Stimulated activated CD8-positive, alpha-beta memory T cell treated with anti-CD3 and anti-CD28 coated beads, Interleukin-12 subunit alpha, Interleukin-12 subunit beta, amount 100 ng/mL, for 1 hour (primary cell): ENCODE measurements around the gene PLAAT3.
"Not testable (repeated sequence)": the region's sequence is repeated elsewhere in the genome, so short reads cannot be mapped to it uniquely, and the experiment has no call there.

Source experiments
- DNase-seq: peaks from one replicate; pipeline ENCODE4 v3.0.0-alpha.2; 2020; ENCODE audit warnings: low read depth

The PLAAT3 gene

DNA sequence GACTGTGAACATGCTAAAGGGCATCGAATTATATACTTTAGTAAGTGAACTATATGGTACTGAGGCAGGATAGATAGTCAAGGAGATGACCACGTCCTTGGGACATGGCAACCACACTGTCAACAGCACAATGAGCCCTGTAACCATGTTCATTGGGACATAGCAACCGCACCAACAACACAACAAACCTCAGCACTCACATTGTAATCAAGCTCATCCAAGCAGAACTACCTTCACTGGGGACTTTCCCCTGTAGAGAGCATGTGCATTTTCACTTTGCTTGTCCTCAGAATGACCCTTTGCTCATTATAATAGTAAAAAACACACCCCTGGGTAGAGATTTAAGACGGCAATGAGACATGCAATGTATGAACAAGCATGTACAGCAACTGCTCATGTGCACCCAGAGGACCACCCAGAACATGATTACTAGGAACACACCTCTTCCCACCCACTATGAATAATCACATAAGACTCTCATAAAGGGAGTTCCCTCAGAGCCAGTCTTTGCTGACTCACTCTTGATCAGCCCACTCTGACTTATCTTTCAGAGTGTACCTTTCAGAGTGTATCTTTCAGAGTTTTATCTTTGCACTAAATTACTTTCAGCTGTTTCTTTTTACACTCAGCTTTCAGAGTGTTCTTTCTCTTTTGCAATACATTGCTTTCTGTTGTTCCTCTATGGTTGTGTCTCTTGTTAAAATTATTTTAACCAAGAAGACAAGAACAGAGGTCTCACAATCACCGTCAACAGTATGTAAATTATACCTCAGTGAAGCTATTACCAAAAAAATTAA, 47.0 kb downstream of the PLAAT3 start:
- DNase-seq: peak; percentile 46

DNA sequence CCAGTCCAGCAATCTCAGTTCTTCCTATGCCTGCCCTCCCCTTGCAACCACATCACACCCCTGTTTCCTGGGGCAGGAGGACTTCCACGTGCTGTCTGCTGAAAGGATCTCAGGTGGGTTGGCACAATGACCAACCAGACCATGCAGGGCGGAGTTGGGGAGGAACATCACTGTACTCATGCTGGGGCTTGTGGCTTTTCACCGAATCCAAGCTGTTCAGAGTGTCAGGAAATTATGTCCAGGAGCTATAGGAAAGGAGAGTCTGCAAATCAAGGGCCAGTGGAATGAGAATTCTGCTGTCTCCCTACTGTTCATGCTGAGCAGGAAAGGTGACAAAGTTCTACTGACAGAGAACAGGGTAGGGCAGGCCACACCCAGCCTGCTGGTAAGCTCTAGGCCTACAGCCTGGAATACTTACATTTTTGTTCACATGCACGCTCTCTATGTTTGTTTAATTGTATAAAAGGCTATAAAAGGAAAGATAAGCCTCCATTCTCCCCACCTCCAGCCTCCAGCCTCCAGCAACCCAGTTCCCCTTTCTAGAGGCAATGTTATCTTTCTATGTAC, 49.4 kb downstream of the PLAAT3 start:
- DNase-seq: no peak

DNA sequence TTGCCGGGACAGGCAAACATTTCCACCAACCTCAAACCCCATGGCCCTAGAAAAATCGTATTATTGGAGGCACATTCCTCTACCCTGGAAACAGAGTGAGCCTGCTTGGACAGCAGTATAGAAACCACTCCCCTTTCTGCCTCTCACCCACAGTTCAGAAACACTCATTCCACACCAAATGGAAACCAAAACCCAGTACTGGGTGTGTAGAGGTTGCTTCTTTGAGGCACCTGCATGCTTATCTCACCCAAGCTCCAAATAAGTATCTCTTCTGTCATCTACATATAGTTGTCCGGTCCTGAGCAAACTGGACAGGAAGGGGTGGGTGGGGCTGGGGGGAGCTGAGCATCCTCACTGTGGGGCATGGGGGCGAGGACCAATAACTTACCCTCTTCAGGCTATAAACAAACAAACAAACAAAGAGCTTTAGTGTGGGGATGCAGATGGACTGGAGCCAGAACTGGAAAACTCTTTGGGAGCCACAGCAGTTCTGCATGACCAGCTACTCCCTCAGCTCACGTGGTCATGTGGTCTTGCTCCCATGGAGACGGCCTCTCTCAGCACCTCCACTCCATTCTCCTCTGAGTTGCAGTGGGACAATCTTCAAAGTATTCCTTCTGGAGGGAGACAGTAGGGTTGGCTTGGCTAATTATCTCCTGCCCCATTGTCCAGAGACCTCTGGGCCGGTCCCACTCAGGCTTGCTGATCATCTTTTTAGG, 50.0 kb downstream of the PLAAT3 start:
- no peak for DNase-seq

DNA sequence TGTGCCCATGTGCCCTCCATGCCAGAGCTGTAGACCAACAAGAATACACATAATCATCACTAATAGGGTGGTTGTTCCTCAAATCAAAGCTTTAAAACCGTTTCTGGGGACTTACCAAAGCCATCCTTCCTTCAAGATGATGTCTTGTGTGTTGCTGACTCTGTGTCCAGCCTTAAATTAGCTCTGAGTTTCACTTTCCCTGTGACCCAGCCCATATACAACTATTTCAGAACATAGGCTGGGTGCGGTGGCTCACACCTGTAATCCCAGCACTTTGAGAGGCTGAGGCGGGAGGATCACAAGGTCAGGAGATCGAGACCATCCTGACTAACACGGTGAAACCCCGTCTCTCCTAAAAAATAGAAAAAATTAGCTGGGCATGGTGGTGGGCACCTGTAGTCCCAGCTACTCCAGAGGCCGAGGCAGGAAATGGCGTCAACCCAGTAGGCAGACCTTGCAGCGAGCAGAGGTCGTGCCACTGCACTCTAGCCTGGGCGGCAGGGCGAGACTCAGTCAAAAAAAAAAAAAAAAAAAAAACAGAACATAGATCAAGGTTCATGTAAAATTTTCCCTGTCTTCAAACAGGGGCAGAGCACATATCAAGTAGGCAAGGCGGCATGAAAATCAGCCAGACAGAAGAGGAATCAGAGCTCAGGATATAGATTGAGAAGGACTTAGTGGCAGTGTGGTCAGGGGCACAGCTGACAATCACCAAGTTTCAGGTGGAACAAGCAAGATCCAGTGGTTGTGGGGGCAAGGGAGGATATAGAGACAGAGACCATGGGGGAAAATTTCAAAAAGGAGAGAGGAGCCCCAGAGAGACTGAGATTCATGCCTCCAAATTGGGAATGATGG, 50.8 kb downstream of the PLAAT3 start, which contains the start of gene PLAAT2:
Gene PLAAT2, minus strand, starts transcription at position 179 of the 855 bp plus-strand sequence. Its CDS starts 55 bp downstream, at position 124.
- no peak for DNase-seq

DNA sequence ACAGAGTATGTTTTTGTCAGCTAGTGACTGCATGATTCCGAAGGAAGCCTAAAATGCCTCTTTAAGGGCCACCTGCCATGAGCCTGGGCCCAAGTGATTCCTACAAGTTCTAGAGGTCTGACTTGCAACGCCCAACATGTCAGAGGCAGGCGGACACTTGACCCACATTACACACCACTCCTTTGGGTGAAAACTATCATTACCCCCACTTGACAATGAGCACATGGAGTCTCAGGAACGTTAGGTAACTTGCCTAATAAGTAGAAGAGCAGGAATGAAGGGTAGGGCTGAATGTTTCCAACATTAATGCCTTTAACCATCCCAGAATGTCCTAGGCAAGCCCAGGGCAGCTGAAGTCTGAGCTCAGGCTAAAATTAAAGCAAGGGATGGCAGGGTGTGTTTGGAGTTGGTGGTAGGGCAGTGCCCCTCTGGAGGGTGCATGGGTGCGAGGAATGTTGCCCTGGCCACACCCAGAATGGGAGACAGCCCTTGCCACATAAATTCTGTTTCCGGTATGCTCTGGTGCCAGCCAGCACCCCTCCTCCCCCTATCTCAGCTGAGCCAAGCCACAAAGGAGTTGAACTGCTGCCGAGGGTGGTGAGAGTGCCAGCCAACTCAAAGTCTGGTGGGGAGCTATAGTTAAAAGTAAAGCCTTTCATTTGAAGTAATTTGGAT, 53.6 kb downstream of the PLAAT3 start:
- DNase-seq: no peak

DNA sequence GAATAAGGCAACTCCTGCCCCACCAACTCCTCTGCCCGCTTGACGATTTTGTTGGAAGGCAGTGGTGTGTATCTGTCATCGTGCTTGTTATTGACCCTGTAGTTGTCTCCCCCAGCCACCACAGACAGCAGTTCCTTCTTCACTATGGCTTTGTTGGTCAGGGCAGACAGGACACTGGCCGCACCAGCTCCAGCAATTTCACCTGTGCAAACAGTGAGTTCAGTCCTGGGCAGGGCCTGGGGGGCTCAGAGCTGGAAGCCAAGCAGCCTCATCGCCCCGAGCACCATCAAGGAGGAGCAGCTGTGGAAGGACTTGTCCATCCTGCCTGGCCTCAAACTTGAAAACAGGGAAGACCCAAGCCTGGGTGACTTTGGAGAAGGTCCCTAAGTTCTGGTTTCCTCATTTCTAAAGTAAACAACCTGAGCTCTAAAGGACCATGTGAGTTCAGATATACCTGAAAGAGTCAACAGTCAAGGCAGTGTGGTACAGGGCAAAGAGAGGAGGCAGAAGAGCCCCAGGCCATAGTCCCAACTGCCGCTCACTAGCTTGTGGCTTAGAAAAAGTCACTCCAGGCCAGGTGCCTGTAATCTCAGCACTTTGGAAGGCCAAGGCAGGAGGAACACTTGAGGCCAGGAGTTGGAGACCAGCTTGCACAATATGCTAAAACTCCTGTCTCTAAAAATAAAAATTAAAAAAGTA, 55.6 kb downstream of the PLAAT3 start:
- DNase-seq: no peak

DNA sequence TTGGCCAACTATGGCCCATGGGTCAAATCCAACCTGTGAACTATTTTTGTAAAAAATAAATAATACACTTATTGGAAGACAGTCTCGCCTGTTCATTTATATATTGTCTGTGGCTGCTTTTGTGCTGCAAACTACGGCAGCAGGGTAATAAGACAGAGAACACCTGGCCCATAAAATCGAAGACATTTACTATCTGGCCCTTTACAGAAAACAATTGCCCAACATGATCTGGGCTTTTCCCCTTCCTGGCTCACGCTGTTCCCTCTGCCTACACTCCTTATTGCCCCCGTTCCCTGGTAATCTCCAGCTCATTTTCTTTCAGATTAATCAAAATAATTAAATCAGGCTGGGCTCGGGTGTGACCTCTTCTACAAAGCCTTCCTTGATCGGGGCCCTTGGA, 56.7 kb downstream of the PLAAT3 start:
- DNase-seq: no peak

DNA sequence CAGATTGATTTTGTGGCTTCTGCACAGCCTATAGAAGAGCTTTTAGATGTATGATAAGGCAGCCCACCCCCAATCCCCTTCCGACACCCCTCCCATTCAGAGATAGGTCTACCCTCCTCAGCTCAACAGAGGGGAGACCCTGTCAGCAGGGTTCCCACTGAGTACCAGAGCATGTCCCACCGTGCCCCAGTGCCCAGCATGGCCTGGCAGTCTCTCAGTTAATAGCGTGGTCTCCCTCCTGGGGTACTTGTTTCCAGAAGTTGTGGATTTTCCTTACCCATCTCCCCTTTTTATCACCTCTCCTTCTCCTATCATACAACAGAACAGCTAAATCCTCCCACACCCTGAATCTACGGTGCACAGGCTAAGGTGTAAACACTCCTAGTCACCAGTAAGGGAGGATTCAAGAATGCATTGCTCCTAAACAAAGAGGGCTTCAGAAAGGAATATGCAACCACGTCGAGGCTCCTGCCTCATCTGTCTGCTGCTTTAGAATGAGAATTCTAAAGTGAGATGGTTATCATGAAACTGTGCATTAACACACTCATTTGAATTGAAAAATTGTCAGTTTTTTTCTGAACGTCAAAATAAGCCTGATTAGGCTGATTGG, 57.7 kb downstream of the PLAAT3 start:
- DNase-seq: no peak

DNA sequence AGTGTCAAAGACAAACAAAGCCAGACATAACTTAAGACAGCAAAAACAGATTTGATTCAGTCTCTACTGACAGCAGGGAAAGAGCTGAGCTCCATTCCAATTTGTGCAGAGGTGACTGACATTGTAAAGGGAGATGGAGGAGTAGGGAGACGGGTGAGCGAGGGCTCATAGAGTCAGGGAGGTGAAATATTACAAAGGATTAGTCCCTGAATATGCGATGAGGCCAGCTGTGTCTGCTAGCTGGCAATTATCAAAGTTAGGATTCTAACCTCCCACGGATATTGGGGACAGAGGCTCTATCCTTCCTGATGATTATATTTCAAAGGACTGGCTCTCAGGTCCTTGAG, 59.4 kb downstream of the PLAAT3 start:
- no peak for DNase-seq

DNA sequence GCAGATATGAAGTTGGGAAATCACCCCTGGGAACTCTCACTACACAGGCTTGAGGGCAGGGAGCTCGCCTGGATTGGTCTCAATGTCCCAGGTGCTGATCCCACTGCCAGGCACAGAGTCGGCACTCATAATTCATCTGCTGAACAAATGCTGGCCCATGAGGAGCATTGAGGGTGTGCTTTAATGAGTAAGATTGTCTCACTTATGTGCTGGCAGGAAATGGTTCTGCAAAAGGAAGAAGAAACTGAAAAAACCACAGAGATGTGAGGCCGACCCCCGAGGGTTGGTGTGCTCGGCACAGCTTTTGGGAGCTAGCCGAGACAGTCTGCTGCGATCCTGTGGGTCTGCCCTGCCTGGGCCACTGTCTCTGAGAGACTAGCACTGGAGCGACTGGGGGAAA, 60.5 kb downstream of the PLAAT3 start:
- peak; percentile 36 for DNase-seq

DNA sequence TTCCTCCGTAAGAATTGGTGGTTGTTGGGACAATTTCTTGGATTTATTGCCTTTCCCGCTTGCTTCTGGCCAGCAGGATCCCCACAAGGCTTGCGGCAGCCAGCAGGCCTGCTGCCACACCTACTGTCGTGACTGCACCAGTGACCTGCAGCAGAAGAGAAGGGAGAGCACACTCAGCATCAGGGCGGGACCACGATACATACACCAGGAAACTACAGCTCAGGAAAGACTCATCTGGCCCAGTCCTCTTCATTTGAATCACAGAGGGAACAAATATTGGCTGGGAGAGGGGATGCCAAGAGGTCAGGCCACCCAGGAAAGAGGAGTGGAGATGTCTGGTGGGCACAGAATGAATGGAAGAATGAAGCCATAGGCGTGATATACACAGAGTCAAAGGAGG, 61.3 kb downstream of the PLAAT3 start:
- no peak for DNase-seq

DNA sequence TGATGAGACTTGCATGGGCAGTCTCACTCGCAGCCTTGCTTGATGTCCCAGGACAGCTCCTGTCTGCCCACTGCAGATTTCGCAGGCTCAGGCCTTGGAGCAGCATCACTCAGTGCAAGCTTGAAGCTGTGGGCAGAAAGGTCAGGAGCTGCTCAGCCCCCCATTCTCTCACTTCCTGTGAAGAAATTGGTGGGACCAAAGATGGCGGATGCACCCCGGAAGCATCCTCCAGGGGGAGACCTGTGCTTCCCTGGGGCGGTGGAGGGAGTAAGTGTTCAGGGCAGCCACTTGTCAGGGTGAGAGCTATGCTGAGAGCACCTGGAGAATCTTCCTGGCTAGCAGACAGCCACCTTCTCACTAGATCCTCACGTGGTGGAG, 62.4 kb downstream of the PLAAT3 start:
- DNase-seq: no peak

DNA sequence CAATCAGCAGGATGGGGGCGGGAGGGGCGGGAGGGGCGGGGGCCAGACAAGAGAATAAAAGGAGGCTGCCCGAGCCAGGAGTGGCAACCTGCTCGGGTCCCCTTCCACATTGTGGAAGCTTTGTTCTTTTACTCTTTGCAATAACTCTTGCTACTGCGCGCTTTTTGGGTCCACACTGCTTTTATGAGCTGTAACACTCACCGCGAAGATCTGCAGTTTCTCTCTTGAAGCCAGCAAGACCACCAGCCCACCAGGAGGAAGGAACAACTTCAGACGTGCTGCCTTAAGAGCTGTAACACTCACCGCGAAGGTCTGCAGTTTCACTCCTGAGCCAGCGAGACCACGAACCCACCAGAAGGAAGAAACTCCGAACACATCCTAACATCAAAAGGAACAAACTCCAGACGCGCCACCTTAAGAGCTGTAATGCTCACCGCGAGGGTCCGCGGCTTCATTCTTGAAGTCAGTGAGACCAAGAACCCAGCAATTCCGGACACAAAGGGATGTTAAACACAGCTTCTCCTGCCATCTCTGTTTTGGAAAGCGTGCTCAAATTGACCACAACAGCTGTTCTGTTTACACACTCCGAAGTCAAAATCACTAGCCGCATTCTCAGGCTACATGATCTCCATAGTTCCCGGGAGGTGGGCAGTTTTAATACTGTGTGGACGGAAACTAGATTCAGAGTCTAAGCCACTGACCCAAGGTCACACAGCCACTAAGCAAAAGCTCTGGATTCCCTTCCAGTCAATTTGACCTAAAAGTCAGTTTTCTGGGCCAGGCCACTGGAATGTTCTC, 62.9 kb downstream of the PLAAT3 start:
- DNase-seq: no peak

DNA sequence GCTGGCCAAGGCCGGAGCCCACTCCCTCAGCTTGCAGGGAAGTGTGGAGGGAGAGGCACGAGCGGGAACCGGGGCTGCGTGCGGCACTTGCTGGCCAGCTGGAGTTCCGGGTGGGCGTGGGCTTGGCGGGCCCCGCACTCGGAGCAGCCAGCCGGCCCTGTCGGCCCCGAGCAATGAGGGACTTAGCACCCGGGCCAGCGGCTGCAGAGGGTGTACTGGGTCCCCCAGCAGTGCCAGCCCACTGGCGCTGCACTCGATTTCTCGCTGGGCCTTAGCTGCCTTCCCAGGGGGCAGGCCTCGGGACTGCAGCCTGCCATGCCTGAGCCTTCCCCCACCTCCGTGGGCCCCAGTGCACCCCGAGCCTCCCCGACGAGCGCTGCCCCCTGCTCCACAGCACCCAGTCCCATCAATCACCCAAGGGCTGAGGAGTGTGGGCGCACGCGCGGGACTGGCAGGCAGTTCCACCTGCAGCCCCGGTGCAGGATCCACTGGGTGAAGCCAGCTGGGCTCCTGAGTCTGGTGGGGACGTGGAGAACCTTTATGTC, 64.0 kb downstream of the PLAAT3 start:
- DNase-seq: not testable (repeated sequence)

DNA sequence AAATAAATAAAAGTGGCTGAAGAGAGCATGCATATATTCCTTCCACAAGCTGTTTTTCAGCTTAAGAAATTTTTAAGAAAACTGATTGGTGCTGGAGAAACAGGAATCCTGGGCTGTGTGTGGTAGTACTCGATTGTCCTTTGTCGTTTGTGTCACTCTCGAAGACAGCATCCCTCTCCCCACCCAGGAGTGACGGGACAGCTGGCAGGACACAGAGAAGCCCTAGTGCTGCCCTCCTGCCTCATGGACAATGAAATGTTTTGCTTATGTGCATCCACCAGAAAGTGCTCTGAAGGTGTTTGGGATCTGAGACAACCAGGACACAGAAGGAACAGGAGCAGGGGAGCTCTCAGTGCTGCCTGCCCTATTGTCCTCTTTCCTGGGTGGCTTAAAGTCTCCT, 64.8 kb downstream of the PLAAT3 start:
- no peak for DNase-seq

DNA sequence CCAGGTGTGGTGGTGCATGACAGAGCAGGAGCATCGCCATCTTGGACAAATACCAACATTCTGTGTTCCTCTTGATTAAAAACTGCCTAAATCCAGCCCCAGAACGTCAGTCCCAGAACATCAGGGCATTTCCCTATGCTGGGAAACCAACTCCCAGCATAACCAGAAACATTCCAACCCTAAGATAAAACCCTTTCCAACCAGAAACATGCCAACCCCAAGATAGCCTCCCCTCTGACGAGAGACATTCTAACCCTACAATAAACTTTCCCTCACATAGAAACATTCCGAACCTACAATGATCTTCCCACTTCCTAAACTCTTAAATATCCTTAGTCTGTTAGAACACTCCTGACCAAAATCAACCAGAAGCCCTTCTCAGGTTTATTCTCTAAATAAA, 66.1 kb downstream of the PLAAT3 start:
- no peak for DNase-seq

DNA sequence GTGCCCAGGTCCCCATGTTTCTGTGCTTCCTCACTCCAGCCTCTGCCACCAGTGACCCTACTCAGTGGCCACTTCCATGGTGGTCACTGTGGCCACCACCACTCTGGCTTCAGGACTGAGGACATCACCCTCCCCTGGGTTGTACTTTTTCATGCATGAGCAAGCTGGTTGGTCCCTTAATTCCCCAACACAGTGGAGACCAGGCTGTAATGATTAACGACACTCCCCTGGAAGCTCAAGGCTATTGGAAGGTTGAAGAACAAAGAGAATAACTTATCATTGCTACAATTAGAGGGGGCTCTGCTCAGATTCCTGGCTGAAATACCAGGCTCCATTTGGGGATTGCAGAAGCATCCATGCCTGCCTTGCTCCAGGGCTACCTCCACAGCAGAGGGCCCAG, 67.2 kb downstream of the PLAAT3 start:
- no peak for DNase-seq

DNA sequence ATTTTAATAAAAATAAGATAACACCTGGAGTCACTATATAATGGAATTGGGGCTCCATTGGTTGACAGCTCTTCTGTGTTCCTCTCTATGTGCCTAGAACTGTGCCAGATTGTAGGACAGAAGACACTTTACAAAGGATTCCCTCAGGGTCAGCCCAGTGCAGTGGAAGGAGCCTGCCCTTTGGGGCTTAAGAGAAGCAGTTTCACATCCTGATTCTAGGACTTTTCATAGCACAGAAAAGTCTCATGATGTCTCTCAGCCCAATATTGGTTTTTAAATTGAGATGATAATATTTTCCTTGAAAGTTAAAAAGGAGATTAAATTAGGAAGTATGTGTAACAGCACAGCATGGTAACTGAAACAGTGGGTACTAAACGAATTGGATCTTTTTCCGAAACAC, 70.5 kb downstream of the PLAAT3 start:
- no peak for DNase-seq

DNA sequence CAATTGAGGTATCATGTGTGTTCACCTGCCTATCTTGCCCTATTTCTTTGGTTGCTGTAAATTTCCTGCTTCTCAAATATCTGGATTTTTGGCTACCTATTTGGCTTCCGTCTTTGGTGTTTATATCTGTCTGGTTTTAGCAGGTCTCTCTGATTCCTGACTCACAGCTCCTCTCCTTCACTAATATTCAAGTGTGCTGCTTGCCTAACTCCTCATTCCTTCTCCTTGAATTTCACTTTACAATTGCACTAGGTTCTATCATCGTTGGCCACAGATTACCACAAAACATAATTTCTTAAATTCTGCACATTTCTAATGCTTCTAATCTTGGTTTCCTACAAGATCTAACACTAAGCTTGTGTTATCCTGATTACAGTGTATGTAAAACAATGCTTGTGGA, 71.7 kb downstream of the PLAAT3 start:
- not testable (repeated sequence) for DNase-seq
